HG03558 (cell line): ENCODE data around the gene MS4A4A.

Experiments used
- ATAC-seq: cut with Tn5 transposase; IDR thresholded peaks from one replicate; pipeline ENCODE4 v1.9.1; 2021; ENCODE audit warnings: moderate number of reproducible peaks; ENCODE audit not compliant: unreplicated experiment; ENCODE audit errors: extremely low read depth

Gene MS4A4A

DNA sequence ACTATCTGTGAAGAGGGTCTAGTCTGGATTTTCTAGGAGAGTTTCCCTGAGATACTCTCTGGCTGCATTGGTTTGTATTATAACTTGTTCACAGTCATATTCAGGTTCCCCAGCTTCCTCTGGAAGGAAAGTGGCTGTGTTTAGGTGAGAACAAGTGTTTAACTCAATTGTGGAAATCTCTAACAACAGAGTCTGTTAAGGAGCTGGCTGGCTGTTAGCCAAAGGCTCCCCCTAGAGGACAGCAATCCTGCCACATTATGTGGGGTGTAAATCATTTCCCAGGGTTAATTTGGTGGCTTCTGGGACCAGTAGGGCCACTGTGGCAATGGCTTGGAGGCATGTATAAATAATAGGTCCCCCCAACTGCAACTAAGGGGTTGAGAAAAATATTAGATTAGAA, 65.0 kb downstream of the MS4A4A start:
- ATAC-seq: no peak

DNA sequence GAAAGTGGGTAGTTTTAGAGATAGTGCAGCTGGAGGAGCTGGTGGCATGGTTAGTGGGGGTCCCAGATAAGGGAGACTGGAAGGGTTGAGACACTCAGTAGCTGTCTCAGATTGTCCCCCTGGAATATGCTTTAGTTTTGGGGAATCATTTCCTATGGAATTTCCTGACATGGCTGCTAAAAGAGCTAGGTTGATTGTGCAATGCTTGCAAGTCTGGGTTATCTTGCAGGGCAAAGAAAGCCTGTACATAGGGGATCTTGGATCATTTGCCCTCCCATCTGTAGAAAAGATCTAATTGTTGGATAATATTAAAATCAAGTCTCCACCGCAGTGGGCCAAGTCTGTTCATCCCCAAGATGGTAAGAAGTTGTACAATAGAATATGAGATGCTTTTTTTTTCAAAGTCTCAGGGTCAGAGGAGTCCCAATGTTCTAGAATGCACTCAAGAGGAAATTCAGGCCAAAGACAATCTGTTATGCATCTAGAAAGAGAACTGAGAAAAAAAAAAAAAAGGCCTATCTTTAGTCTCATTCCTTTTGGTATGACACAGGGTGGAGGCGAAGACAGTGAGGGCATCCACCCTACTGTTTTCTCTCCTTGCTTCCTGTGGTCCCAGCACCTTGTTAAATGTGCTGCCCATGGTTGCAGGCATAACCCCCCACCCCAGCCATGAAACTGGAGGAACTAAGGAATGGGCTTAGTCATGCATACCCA, 66.8 kb downstream of the MS4A4A start:
- ATAC-seq: no peak

DNA sequence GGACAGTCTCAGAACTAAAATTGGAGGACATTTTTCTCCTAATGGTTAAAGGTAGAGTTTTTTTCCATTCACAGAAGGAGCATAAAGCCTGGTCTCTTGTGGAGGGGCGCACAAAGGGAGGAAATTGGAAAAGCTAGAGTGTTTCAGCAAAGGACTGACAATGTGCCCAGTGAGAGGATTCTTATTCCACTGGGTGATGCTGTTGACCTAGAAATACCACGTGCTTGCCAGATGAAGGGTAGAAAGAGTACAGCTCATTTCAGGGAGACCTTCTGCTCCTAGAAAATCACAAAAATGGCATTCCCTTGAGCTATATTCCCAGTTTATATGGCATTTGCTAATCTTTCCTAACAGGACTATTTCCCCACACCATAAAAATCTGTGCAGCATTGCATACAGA, 67.7 kb downstream of the MS4A4A start:
- no peak for ATAC-seq

DNA sequence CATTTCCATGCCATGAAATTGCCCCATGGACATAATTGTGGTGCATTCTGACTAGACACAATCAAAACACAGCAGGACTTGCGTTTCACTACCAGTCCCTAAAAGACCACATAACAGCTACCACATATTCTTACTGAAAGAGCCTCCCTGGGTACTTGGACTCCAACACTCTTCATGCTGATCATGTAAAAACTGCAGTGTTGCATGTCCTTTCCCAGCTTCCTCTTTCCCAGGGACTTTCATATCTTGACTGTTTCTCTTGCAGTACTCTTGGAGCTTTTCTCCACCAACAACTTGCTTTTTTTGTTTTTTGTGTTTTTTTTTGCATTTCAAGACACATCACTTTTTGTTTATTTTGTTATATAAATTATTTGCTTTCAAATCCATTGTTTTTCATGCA, 69.5 kb downstream of the MS4A4A start:
- no peak for ATAC-seq

DNA sequence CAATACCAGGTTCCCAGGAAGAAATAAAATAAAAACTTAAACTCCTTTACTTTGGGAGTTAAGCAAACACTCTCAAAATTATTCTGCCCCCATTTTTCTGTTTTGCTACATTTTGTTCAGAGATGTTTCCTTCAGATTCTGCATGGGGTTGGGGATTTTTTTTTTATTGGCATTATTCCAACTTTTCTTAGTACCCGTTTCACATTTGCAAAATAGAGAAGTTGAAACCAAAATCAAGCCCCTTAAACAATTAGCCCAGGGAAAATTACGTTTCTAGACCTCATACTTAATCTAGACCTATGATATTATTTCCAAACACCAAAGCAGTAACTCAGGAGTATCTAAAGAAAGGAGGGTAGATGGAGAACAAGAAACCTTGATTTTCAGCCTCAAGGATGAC, 77.3 kb downstream of the MS4A4A start:
- no peak for ATAC-seq
